Neural progenitor cell (in vitro differentiated cells): ENCODE data around the gene PDGFD. TPM values are rescaled to one million over a fixed set of nuclear protein-coding genes. Genes with fewer than 3 reads are reported as not detected.

Experiments
- DNase-seq: peaks from one replicate; pipeline ENCODE4 v3.0.0-alpha.2; 2016; ENCODE audit warnings: low spot score
- H2AFZ ChIP-seq: fragments of 200-600 bp; sonication (generic); replicated peaks from 2 replicates; pipeline ENCODE4 v1.6.1; 2016; ENCODE audit warnings: antibody characterized with exemption
- H3F3A ChIP-seq: fragments of 200-600 bp; sonication (generic); 2 replicates; pipeline ENCODE4 v1.6.1; 2016; ENCODE audit warnings: antibody characterized with exemption, low read depth
- H3K27ac ChIP-seq: fragments of 200-600 bp; sonication (generic); 2 replicates; pipeline ENCODE4 v1.5.1; 2016; ENCODE audit warnings: mild to moderate bottlenecking
- H3K27me3 ChIP-seq: fragments of 200-600 bp; sonication (generic); 2 replicates; pipeline ENCODE4 v1.6.1; 2016; ENCODE audit warnings: mild to moderate bottlenecking, moderate library complexity
- H3K36me3 ChIP-seq: fragments of 200-600 bp; sonication (generic); 2 replicates; pipeline ENCODE4 v1.5.1; 2016
- H3K4me1 ChIP-seq: fragments of 200-600 bp; sonication (generic); 2 replicates; pipeline ENCODE4 v1.6.1; 2016; ENCODE audit warnings: mixed run types
- H3K4me2 ChIP-seq: fragments of 200-600 bp; sonication (generic); 2 replicates; pipeline ENCODE4 v1.6.1; 2016
- H3K4me3 ChIP-seq: fragments of 200-600 bp; sonication (generic); 2 replicates; pipeline ENCODE4 v1.5.1; 2016
- H3K79me2 ChIP-seq: fragments of 200-600 bp; sonication (generic); 2 replicates; pipeline ENCODE4 v1.6.1; 2016; ENCODE audit warnings: low read depth
- H3K9ac ChIP-seq: fragments of 200-600 bp; sonication (generic); 2 replicates; pipeline ENCODE4 v1.6.1; 2016
- H3K9me3 ChIP-seq: fragments of 200-600 bp; sonication (generic); 2 replicates; pipeline ENCODE4 v1.5.1; 2016; ENCODE audit warnings: low read depth
- H4K20me1 ChIP-seq: fragments of 200-600 bp; sonication (generic); 2 replicates; pipeline ENCODE4 v1.6.1; 2016; ENCODE audit warnings: low read depth
- H3K27ac Mint-ChIP-seq: 3 replicates; pipeline ENCODE4 v1.8.0; 2021; ENCODE audit warnings: mixed read lengths
- H3K27me3 Mint-ChIP-seq: 2 replicates; pipeline ENCODE4 v1.8.0; 2022; ENCODE audit warnings: low read depth, mild to moderate bottlenecking, inconsistent platforms, moderate library complexity, mixed read lengths; ENCODE audit not compliant: insufficient read depth
- H3K36me3 Mint-ChIP-seq: 3 replicates; pipeline ENCODE4 v1.8.0; 2021; ENCODE audit warnings: mixed read lengths
- H3K4me1 Mint-ChIP-seq: 3 replicates; pipeline ENCODE4 v1.8.0; 2021; ENCODE audit warnings: mixed read lengths
- H3K4me3 Mint-ChIP-seq: 3 replicates; pipeline ENCODE4 v1.8.0; 2021; ENCODE audit warnings: mild to moderate bottlenecking, moderate library complexity, mixed read lengths
- H3K9me3 Mint-ChIP-seq: 3 replicates; pipeline ENCODE4 v1.8.0; 2020; ENCODE audit warnings: mixed read lengths
- CTCF ChIP-seq: fragments of 200-600 bp; sonication (generic); IDR thresholded peaks from 2 replicates; pipeline ENCODE4 v1.5.1; 2017; ENCODE audit warnings: antibody characterized with exemption, mild to moderate bottlenecking
- EZH2 ChIP-seq: fragments of 200-600 bp; sonication (generic); IDR thresholded peaks from 2 replicates; pipeline ENCODE4 v1.6.1; 2017; ENCODE audit warnings: antibody characterized with exemption, mild to moderate bottlenecking, moderate library complexity
- EZH2phosphoT487 ChIP-seq: fragments of 200-600 bp; sonication (generic); IDR thresholded peaks from 2 replicates; pipeline ENCODE4 v1.6.1; 2017; ENCODE audit warnings: antibody characterized with exemption
- total RNA-seq: library from RNA; depleted of rRNA; stranded (reverse); fragments of >200 nt; gene quantifications from 2 replicates; pipeline ENCODE4 v1.2.3, GENCODE V29; 2015; ENCODE audit warnings: low replicate concordance

Gene PDGFD
- total RNA-seq, 1 donor from 2014 or later: 3.7 TPM

- no peaks in the 10 kb centered on the region for H3K79me2 ChIP-seq
- DNase-seq: no peak
- no peak overlapping the region for H3K4me2 ChIP-seq
- Mint-ChIP-seq H3K9me3 (no peaks in the 10 kb centered on the region), H3K4me1 (no peaks in the 10 kb centered on the region), H3K4me3 (no peak overlapping the region), H3K27me3 (peaks cover 2% of the 10 kb centered on the region), H3K36me3 (no peaks in the 10 kb centered on the region), H3K27ac (no peak overlapping the region)
- H4K20me1 ChIP-seq: no peaks in the 10 kb centered on the region
- no peak overlapping the region for H2AFZ ChIP-seq
- no peaks in the 10 kb centered on the region for H3K27me3 ChIP-seq
- H3K4me1 ChIP-seq: no peaks in the 10 kb centered on the region
- no peak for TF ChIP-seq CTCF
- TF ChIP-seq EZH2phosphoT487: no peak
- TF ChIP-seq EZH2: no peak
- H3K27ac ChIP-seq: no peak overlapping the region
- no peaks in the 10 kb centered on the region for H3K36me3 ChIP-seq
- H3K9ac ChIP-seq: no peak overlapping the region
- H3F3A ChIP-seq: no peaks in the 10 kb centered on the region
- no peak overlapping the region for H3K4me3 ChIP-seq
- no peaks in the 10 kb centered on the region for H3K9me3 ChIP-seq
Measured at GRCh38 chr11:104146943-104147342, 17.0 kb downstream of the PDGFD start.

- Mint-ChIP-seq H3K27me3 (peaks cover 2% of the 10 kb centered on the region), H3K4me1 (no peaks in the 10 kb centered on the region), H3K27ac (no peak overlapping the region), H3K4me3 (no peak overlapping the region), H3K36me3 (no peaks in the 10 kb centered on the region), H3K9me3 (no peaks in the 10 kb centered on the region)
- H3K36me3 ChIP-seq: no peaks in the 10 kb centered on the region
- H4K20me1 ChIP-seq: no peaks in the 10 kb centered on the region
- no peaks in the 10 kb centered on the region for H3K27me3 ChIP-seq
- H3F3A ChIP-seq: no peaks in the 10 kb centered on the region
- no peak for DNase-seq
- no peak overlapping the region for H3K4me3 ChIP-seq
- TF ChIP-seq CTCF: no peak
- TF ChIP-seq EZH2phosphoT487: no peak
- TF ChIP-seq EZH2: no peak
- no peak overlapping the region for H3K4me2 ChIP-seq
- H3K9ac ChIP-seq: no peak overlapping the region
- no peak overlapping the region for H3K27ac ChIP-seq
- no peaks in the 10 kb centered on the region for H3K4me1 ChIP-seq
- no peaks in the 10 kb centered on the region for H3K9me3 ChIP-seq
- H2AFZ ChIP-seq: no peak overlapping the region
- H3K79me2 ChIP-seq: no peaks in the 10 kb centered on the region
Measured at GRCh38 chr11:104146421-104146820, 17.5 kb downstream of the PDGFD start.

- H3F3A ChIP-seq: no peaks in the 10 kb centered on the region
- Mint-ChIP-seq H3K4me3 (no peak overlapping the region), H3K4me1 (no peaks in the 10 kb centered on the region), H3K9me3 (peaks cover 3% of the 10 kb centered on the region), H3K36me3 (no peaks in the 10 kb centered on the region), H3K27me3 (no peaks in the 10 kb centered on the region), H3K27ac (no peak overlapping the region)
- no peak overlapping the region for H3K4me3 ChIP-seq
- no peak for DNase-seq
- H3K36me3 ChIP-seq: no peaks in the 10 kb centered on the region
- no peaks in the 10 kb centered on the region for H3K27me3 ChIP-seq
- H2AFZ ChIP-seq: no peak overlapping the region
- no peaks in the 10 kb centered on the region for H4K20me1 ChIP-seq
- no peaks in the 10 kb centered on the region for H3K79me2 ChIP-seq
- no peak for TF ChIP-seq EZH2phosphoT487
- H3K4me1 ChIP-seq: no peaks in the 10 kb centered on the region
- H3K27ac ChIP-seq: no peak overlapping the region
- H3K4me2 ChIP-seq: no peak overlapping the region
- H3K9ac ChIP-seq: no peak overlapping the region
- no peaks in the 10 kb centered on the region for H3K9me3 ChIP-seq
Measured at GRCh38 chr11:104145062-104145461, 18.9 kb downstream of the PDGFD start.

- H3K4me3 Mint-ChIP-seq: no peak overlapping the region
- Histone ChIP-seq H3K4me3 (no peak overlapping the region), H2AFZ (no peak overlapping the region), H3K9ac (no peak overlapping the region), H4K20me1 (no peaks in the 10 kb centered on the region), H3K36me3 (no peaks in the 10 kb centered on the region), H3K27ac (no peak overlapping the region), H3K9me3 (no peaks in the 10 kb centered on the region), H3K79me2 (no peaks in the 10 kb centered on the region), H3K27me3 (no peaks in the 10 kb centered on the region), H3K4me1 (no peaks in the 10 kb centered on the region), H3F3A (no peaks in the 10 kb centered on the region), H3K4me2 (no peak overlapping the region)
- peaks cover 3% of the 10 kb centered on the region for H3K9me3 Mint-ChIP-seq
- no peak for DNase-seq
- no peaks in the 10 kb centered on the region for H3K27me3 Mint-ChIP-seq
- H3K4me1 Mint-ChIP-seq: no peaks in the 10 kb centered on the region
- TF ChIP-seq EZH2: no peak
- no peak for TF ChIP-seq CTCF
- no peak for TF ChIP-seq EZH2phosphoT487
- no peak overlapping the region for H3K27ac Mint-ChIP-seq
- H3K36me3 Mint-ChIP-seq: no peaks in the 10 kb centered on the region
Measured at GRCh38 chr11:104142698-104143097, 21.2 kb downstream of the PDGFD start.
